GM10266 (cell line): ENCODE results near the gene SLC51B.
"Not testable (repeated sequence)": the region's sequence is repeated elsewhere in the genome, so short reads cannot be mapped to it uniquely, and the experiment has no call there.

Experiments used
- DNase-seq: peaks from one replicate; pipeline ENCODE4 v3.0.0; 2012; ENCODE audit errors: extremely low spot score
- CTCF ChIP-seq: IDR thresholded peaks from 2 replicates; pipeline ENCODE4 v1.5.1; 2012; ENCODE audit warnings: mild to moderate bottlenecking, low read depth; ENCODE audit not compliant: control insufficient read depth, insufficient read depth; ENCODE audit errors: missing control alignments

Gene SLC51B

GRCh38 chr15:65096481-65097385, 51.5 kb downstream of the SLC51B start:
- TF ChIP-seq CTCF = no peak

GRCh38 chr15:65097651-65098263, 52.6 kb downstream of the SLC51B start:
- TF ChIP-seq CTCF = no peak
- no peak for DNase-seq

More at GRCh38 chr15:65096481-65097385, 51.5 kb downstream of the SLC51B start:
- no peak for DNase-seq

- TF ChIP-seq CTCF = no peak
- DNase-seq = no peak
Observed at GRCh38 chr15:65099336-65099735, 54.1 kb downstream of the SLC51B start.

- not testable (repeated sequence) for DNase-seq
Observed at GRCh38 chr15:65099801-65100200, 54.6 kb downstream of the SLC51B start.

- no peak for TF ChIP-seq CTCF
Observed at GRCh38 chr15:65100442-65100841, 55.3 kb downstream of the SLC51B start.

GRCh38 chr15:65101411-65101890, 56.3 kb downstream of the SLC51B start:
- DNase-seq = peak; percentile 77
- TF ChIP-seq CTCF = peak; percentile 65

More at GRCh38 chr15:65100442-65100841, 55.3 kb downstream of the SLC51B start:
- DNase-seq = no peak

- DNase-seq = no peak
- TF ChIP-seq CTCF = no peak
Observed at GRCh38 chr15:65101891-65102708, 56.9 kb downstream of the SLC51B start.
